ENCODE results near the gene PRKG1. TPM values are rescaled to one million over a fixed set of nuclear protein-coding genes. Genes with fewer than 3 reads are reported as not detected.

The PRKG1 gene
- 10.0 and 10.4 TPM in 2 replicates for total RNA-seq (2021)
- long read RNA-seq, partial matches to known transcripts, result 0 of 43 reads
- long read RNA-seq, other reads (novel, unspliced or antisense), result 43 of 43 reads

DNA sequence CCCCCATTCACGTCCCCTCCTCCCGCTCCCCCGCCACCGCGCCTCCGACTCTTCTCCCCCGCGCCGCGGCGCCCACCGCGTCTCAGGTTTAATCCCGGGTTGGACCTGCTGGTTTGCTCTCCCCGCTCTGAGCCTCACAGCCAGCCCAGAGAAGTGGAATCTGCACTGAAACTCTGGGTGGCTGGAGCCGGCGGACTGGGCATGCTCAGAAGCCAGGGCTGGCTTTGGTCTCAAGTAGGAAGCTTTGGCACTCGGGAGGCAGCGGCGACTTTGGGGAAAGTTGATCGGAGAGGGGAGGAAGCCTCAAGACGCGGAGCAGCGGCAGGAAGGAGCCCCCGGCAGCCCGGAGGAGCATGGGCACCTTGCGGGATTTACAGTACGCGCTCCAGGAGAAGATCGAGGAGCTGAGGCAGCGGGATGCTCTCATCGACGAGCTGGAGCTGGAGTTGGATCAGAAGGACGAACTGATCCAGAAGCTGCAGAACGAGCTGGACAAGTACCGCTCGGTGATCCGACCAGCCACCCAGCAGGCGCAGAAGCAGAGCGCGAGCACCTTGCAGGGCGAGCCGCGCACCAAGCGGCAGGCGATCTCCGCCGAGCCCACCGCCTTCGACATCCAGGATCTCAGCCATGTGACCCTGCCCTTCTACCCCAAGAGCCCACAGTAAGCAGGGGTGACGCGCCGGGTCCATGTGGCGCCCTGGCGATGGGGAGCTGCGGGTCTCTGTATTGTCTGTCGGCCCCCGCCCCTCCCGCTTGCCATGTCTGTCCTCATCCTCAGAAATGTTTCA is at the start of gene PRKG1:
Gene PRKG1 (plus strand): TSS at position 250 of the 791 bp plus-strand sequence.
- Histone ChIP-seq H2AK5ac (ENCODE audit: insufficient read length, low read length) (no peak within 1 kb of the TSS), H2BK5ac (ENCODE audit: insufficient read length, low read length) (no peak within 1 kb of the TSS), H2BK12ac (ENCODE audit: insufficient read length, low read depth, low read length) (no peak within 1 kb of the TSS), H2AFZ (ENCODE audit: low read length) (no peak within 1 kb of the TSS), H3K14ac (ENCODE audit: insufficient read depth, low read length) (peak within 1 kb of the TSS; percentile 21), H3K56ac (ENCODE audit: insufficient read length, low read depth, low read length) (no peak within 1 kb of the TSS), H3K4ac (ENCODE audit: low read depth, low read length) (no peak within 1 kb of the TSS), H3T11ph (ENCODE audit: low read length) (no peak within 1 kb of the TSS), H3K27ac (ENCODE audit: insufficient read length, low read depth, low read length) (no peak within 1 kb of the TSS), H4K8ac (replicated peaks; ENCODE audit: insufficient read length, low read depth, low read length) (no peak within 1 kb of the TSS), H3K9me3 (ENCODE audit: control insufficient read depth, low read depth, low read length) (no peaks in the 10 kb centered on the region), H3K23ac (ENCODE audit: insufficient read length, low read depth, low read length) (no peak within 1 kb of the TSS), H2BK20ac (ENCODE audit: low read depth, low read length, poor library complexity, severe bottlenecking) (no peak within 1 kb of the TSS), H3K4me2 (ENCODE audit: insufficient read depth, insufficient read length, low read length) (peak within 1 kb of the TSS; percentile 78), H4K5ac (ENCODE audit: insufficient read length, low read depth, low read length) (no peak within 1 kb of the TSS), H3K79me1 (ENCODE audit: insufficient read depth, low read depth, low read length, poor library complexity, severe bottlenecking) (no peaks in the 10 kb centered on the region), H3K79me2 (ENCODE audit: insufficient read depth, low read length) (no peaks in the 10 kb centered on the region), H3K27me3 (ENCODE audit: insufficient read depth, low read length) (no peaks in the 10 kb centered on the region; the same call in 1 of the 2 replicates), H3K9ac (ENCODE audit: extremely low read depth, insufficient read length, low read length) (peak within 1 kb of the TSS; percentile 71), H4K91ac (ENCODE audit: insufficient read length, low read depth, low read length) (no peak within 1 kb of the TSS), H2BK120ac (ENCODE audit: low read depth, low read length, poor library complexity, severe bottlenecking) (no peak within 1 kb of the TSS), H3K4me1 (ENCODE audit: insufficient read depth, low read length) (peaks cover 6% of the 10 kb centered on the region), H4K20me1 (ENCODE audit: control insufficient read depth, insufficient read depth, insufficient read length) (no peaks in the 10 kb centered on the region), H2BK15ac (ENCODE audit: low read depth, low read length) (no peak within 1 kb of the TSS), H3K23me2 (ENCODE audit: insufficient read length, low read depth, low read length, poor library complexity, severe bottlenecking) (peaks cover 17% of the 10 kb centered on the region), H3K18ac (ENCODE audit: insufficient read length, low read depth, low read length) (peak within 1 kb of the TSS; percentile 1)
- Mint-ChIP-seq H3K4me3 (peak within 1 kb of the TSS; percentile 93 to 94), H3K27me3 (ENCODE audit: low read depth) (peaks cover 38% of the 10 kb centered on the region), H3K27ac (peak within 1 kb of the TSS; percentile 86 to 95 (median 92)), H3K9me3 (no peaks in the 10 kb centered on the region), H3K4me1 (peaks cover 30 to 36% of the 10 kb centered on the region in 2 experiments), H3K36me3 (ENCODE audit: insufficient read depth in 1 of 3, low read depth in 3 of 3) (no peaks in the 10 kb centered on the region; a peak in 1 of 7 replicates)
- TF ChIP-seq CTCF (conservative IDR thresholded peaks at IDR 0.05), result no peak
- no CpG with 5 or more reads among the region's 59 CpGs for WGBS (ENCODE audit: extremely low coverage, insufficient read length, low lambda C conversion rate)
- DNase-seq, result peak; percentile 80

Measured in H9 (cell line).